ENCODE measurements around the gene PCDH9. TPM values are rescaled to one million over a fixed set of nuclear protein-coding genes. Genes with fewer than 3 reads are reported as not detected.

The PCDH9 gene
- total and polyA plus RNA-seq, 2 experiments from 2014 or later, result 0.31 to 0.52 TPM

- TF ChIP-seq, protein P1, sequence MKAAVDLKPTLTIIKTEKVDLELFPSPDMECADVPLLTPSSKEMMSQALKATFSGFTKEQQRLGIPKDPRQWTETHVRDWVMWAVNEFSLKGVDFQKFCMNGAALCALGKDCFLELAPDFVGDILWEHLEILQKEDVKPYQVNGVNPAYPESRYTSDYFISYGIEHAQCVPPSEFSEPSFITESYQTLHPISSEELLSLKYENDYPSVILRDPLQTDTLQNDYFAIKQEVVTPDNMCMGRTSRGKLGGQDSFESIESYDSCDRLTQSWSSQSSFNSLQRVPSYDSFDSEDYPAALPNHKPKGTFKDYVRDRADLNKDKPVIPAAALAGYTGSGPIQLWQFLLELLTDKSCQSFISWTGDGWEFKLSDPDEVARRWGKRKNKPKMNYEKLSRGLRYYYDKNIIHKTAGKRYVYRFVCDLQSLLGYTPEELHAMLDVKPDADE (IDR thresholded peaks at IDR 0.05), result no peak
- TF ChIP-seq CREB1 (CRISPR knock-in tag; IDR thresholded peaks at IDR 0.05; ENCODE audit: low read depth), result no peak
- TF ChIP-seq NANOG (IDR thresholded peaks at IDR 0.05; ENCODE audit: borderline replicate concordance), result no peak
- no peak for TF ChIP-seq ZNF114 (CRISPR knock-in tag; IDR thresholded peaks at IDR 0.05)
- TF ChIP-seq JUNB (IDR thresholded peaks at IDR 0.05; ENCODE audit: unreplicated experiment), result no peak
- TF ChIP-seq EZH2phosphoT487 (IDR thresholded peaks at IDR 0.05; ENCODE audit: unreplicated experiment), result no peak
- no peak for TF ChIP-seq CTCF (conservative IDR thresholded peaks at IDR 0.05; ENCODE audit: low read depth in 2 of 2)
- TF ChIP-seq STAT1 (IDR thresholded peaks at IDR 0.05; ENCODE audit: unreplicated experiment), result no peak
- TF ChIP-seq, protein P2, sequence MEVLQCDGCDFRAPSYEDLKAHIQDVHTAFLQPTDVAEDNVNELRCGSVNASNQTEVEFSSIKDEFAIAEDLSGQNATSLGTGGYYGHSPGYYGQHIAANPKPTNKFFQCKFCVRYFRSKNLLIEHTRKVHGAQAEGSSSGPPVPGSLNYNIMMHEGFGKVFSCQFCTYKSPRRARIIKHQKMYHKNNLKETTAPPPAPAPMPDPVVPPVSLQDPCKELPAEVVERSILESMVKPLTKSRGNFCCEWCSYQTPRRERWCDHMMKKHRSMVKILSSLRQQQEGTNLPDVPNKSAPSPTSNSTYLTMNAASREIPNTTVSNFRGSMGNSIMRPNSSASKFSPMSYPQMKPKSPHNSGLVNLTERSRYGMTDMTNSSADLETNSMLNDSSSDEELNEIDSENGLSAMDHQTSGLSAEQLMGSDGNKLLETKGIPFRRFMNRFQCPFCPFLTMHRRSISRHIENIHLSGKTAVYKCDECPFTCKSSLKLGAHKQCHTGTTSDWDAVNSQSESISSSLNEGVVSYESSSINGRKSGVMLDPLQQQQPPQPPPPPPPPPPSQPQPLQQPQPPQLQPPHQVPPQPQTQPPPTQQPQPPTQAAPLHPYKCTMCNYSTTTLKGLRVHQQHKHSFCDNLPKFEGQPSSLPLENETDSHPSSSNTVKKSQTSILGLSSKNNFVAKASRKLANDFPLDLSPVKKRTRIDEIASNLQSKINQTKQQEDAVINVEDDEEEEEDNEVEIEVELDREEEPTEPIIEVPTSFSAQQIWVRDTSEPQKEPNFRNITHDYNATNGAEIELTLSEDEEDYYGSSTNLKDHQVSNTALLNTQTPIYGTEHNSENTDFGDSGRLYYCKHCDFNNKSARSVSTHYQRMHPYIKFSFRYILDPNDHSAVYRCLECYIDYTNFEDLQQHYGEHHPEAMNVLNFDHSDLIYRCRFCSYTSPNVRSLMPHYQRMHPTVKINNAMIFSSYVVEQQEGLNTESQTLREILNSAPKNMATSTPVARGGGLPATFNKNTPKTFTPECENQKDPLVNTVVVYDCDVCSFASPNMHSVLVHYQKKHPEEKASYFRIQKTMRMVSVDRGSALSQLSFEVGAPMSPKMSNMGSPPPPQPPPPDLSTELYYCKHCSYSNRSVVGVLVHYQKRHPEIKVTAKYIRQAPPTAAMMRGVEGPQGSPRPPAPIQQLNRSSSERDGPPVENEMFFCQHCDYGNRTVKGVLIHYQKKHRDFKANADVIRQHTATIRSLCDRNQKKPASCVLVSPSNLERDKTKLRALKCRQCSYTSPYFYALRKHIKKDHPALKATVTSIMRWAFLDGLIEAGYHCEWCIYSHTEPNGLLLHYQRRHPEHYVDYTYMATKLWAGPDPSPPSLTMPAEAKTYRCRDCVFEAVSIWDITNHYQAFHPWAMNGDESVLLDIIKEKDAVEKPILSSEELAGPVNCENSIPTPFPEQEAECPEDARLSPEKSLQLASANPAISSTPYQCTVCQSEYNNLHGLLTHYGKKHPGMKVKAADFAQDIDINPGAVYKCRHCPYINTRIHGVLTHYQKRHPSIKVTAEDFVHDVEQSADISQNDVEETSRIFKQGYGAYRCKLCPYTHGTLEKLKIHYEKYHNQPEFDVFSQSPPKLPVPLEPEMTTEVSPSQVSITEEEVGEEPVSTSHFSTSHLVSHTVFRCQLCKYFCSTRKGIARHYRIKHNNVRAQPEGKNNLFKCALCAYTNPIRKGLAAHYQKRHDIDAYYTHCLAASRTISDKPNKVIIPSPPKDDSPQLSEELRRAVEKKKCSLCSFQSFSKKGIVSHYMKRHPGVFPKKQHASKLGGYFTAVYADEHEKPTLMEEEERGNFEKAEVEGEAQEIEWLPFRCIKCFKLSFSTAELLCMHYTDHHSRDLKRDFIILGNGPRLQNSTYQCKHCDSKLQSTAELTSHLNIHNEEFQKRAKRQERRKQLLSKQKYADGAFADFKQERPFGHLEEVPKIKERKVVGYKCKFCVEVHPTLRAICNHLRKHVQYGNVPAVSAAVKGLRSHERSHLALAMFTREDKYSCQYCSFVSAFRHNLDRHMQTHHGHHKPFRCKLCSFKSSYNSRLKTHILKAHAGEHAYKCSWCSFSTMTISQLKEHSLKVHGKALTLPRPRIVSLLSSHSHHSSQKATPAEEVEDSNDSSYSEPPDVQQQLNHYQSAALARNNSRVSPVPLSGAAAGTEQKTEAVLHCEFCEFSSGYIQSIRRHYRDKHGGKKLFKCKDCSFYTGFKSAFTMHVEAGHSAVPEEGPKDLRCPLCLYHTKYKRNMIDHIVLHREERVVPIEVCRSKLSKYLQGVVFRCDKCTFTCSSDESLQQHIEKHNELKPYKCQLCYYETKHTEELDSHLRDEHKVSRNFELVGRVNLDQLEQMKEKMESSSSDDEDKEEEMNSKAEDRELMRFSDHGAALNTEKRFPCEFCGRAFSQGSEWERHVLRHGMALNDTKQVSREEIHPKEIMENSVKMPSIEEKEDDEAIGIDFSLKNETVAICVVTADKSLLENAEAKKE (CRISPR knock-in tag; IDR thresholded peaks at IDR 0.05), result no peak
- TF ChIP-seq, protein P3, sequence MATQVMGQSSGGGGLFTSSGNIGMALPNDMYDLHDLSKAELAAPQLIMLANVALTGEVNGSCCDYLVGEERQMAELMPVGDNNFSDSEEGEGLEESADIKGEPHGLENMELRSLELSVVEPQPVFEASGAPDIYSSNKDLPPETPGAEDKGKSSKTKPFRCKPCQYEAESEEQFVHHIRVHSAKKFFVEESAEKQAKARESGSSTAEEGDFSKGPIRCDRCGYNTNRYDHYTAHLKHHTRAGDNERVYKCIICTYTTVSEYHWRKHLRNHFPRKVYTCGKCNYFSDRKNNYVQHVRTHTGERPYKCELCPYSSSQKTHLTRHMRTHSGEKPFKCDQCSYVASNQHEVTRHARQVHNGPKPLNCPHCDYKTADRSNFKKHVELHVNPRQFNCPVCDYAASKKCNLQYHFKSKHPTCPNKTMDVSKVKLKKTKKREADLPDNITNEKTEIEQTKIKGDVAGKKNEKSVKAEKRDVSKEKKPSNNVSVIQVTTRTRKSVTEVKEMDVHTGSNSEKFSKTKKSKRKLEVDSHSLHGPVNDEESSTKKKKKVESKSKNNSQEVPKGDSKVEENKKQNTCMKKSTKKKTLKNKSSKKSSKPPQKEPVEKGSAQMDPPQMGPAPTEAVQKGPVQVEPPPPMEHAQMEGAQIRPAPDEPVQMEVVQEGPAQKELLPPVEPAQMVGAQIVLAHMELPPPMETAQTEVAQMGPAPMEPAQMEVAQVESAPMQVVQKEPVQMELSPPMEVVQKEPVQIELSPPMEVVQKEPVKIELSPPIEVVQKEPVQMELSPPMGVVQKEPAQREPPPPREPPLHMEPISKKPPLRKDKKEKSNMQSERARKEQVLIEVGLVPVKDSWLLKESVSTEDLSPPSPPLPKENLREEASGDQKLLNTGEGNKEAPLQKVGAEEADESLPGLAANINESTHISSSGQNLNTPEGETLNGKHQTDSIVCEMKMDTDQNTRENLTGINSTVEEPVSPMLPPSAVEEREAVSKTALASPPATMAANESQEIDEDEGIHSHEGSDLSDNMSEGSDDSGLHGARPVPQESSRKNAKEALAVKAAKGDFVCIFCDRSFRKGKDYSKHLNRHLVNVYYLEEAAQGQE (IDR thresholded peaks at IDR 0.05; ENCODE audit: unreplicated experiment), result no peak
- peak; percentile 81 for ATAC-seq
These were observed 671.6 kb downstream of the PCDH9 start for GRCh38 chr13:66558506-66558905.

More at GRCh38 chr13:66558506-66558905, 671.6 kb downstream of the PCDH9 start:
- no peak overlapping the region for H3K4me2 ChIP-seq
- H3K36me3 ChIP-seq (ENCODE audit: insufficient read depth), result no peaks in the 10 kb centered on the region
- no peak overlapping the region for H3K4me3 ChIP-seq
- peaks cover 6% of the 10 kb centered on the region for H3K4me1 ChIP-seq (ENCODE audit: insufficient read depth)
- Mint-ChIP-seq H3K4me3 (no peak overlapping the region), H3K27me3 (ENCODE audit: insufficient read depth, low read depth, poor library complexity) (no peaks in the 10 kb centered on the region), H3K36me3 (ENCODE audit: low read depth) (peaks cover 13% of the 10 kb centered on the region), H3K9me3 (peaks cover 9% of the 10 kb centered on the region; the same call in 2 of the 3 replicates), H3K4me1 (peaks cover 8% of the 10 kb centered on the region), H3K27ac (no peak overlapping the region)
- H3K9me2 ChIP-seq (ENCODE audit: insufficient read depth), result no peaks in the 10 kb centered on the region
- H2AFZ ChIP-seq, result peak overlapping the region; percentile 73; the same call in 1 of the 2 replicates
- no peak overlapping the region for H3K27ac ChIP-seq (ENCODE audit: low read depth)
- DNase-seq (ENCODE audit: low spot score), result no peak
- H4K20me1 ChIP-seq (replicated peaks; ENCODE audit: insufficient read depth), result no peaks in the 10 kb centered on the region
- H3K27me3 ChIP-seq (ENCODE audit: insufficient read depth), result no peaks in the 10 kb centered on the region
- no peaks in the 10 kb centered on the region for H3F3A ChIP-seq (replicated peaks; ENCODE audit: low read depth)
- no peaks in the 10 kb centered on the region for H3K79me2 ChIP-seq (replicated peaks; ENCODE audit: insufficient read depth)

Data from GM23338 (cell line).